HG02840 (cell line): ENCODE data around the gene GOLM1.

Experiments used
- ATAC-seq: cut with Tn5 transposase; IDR thresholded peaks from one replicate; pipeline ENCODE4 v1.9.1; 2021; ENCODE audit warnings: mild to moderate bottlenecking, moderate library complexity, moderate number of reproducible peaks; ENCODE audit not compliant: unreplicated experiment, low FRiP score

GOLM1 gene

DNA sequence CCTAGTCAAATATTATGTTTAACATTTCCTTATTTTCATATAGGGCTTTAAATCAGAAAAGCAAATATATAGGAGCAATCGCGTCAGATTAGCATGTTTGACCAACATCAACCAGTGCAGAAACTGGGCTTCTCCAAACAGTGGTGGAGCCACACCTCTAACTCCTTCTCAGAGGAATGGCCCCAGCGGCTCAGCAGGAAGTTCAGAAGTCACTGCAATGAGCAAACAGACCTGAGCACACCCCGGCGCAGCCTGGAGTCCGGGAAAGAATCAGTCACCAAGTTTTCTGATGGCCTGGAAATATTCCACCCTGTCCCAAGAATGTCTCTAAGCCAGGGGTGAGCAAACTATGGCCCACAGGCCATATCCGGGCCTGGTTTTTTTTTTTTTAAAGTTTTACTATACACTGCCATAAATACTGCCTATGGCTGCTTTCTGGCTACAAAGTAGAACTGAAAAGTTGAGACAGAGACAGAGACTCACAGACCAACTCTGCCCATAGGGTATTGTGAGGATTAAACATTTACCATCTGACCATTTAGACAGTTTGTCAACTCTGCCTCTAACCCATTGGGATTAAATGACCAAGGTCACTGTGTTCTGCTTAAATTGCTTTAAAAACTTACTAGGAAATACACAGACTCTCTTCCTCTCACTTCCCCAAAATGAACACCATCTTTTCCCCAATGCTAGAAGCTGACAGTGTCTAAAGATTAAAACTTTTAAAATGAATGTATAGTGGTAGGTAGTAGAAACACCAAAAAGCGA is 5.4 kb downstream of the GOLM1 start:
- no peak for ATAC-seq

DNA sequence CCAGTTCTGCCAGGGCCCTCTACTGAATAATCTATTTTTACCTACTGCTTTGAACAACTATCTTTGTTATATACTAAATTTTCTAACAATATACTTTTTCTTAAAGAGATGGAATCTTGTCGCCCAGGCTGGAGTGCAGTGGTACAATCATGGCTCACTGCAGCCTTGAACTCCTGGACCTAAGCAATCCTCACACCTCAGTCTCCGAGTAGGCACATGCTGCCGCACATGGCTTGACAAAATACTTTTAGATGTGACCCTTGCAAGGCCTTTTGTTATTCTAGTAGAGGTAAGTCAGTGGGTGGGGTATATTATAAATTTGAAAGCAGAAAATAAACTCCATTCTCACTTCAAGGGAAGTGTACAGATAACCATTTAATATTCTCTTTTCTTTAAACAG is 7.9 kb downstream of the GOLM1 start:
- ATAC-seq: no peak

DNA sequence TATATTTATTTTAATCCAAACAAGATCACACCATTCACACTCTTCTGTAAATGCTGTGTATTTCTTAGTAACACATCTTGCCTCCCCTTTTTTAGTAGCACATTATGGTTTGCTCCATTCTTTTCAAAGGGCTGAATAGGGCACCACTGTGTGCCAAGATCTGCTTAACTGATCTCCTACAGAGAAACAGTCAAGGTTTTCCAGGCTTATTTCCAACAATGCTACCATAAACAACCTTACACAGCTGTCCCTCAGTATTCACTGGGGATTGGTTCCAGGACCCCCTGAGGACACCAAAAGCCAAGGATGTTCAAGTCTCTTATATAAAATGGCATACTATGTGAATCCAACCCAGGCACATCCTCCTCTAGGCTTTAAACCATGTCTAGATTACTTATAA is 16.5 kb downstream of the GOLM1 start:
- ATAC-seq: no peak

DNA sequence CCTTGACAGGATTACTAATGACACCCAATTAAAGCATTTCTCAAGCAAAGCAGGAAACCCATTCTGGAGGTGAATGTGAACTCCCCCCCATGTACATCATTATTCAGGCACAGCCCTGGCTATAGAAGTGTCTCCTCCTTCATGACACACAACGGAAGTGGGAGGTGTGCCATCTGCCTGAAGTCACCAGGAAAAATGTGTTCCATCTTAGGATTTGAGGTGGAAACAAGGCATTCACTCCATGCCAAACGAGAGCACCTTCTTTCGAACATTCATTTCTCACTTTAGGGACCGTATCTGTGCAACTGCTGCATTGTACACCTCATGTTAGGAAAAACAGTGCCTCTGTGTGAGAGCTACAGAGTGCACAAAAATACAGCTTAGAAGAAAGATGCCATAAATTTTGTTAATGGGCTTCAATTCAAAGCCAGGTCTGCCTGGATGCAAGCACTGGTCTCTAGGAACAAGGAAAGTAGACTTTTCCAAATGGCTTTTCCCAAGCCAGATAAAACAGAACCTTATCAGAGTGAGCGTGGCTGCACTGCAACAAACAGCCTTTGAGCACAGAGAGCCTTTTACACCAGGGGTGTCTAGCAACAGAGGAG is 19.4 kb downstream of the GOLM1 start:
- ATAC-seq: no peak

DNA sequence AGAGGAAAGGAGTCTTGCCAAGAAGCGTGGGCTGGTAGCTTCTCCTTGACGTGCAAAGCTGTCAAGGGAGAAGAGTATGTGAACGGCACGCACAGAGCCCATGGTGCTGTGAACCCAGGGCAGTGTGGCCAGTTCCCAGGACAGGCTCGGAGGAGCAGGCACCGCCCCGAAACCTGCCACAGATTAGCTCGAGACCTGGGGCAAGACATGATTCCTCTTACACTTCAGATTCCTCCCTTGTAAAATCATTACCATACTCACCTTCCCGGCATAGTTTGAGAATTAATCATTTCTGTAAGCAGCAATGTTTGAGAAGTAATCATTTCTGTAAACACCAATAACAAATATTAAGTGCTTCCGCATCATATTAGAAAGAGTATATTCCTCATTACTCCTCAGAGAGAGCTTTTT is 19.9 kb downstream of the GOLM1 start:
- no peak for ATAC-seq

DNA sequence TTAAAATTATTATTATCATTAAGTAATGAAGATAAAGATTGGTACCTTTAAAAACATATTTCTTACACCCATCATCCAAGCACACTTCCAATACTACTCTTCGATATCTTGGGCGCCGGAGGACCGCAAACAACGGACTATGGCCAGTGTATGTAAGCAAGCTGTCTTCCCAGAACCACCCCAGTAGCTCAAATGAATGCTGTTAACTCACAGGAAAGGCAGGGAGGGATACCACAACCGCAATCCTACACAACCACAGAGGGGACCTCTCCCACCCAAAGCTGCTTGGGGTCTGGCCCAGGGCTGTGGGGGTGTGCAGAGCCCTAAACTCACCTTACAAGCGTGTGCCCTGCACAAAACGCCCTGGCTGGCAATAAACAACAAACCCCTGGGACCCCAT is 20.6 kb downstream of the GOLM1 start:
- ATAC-seq: no peak

DNA sequence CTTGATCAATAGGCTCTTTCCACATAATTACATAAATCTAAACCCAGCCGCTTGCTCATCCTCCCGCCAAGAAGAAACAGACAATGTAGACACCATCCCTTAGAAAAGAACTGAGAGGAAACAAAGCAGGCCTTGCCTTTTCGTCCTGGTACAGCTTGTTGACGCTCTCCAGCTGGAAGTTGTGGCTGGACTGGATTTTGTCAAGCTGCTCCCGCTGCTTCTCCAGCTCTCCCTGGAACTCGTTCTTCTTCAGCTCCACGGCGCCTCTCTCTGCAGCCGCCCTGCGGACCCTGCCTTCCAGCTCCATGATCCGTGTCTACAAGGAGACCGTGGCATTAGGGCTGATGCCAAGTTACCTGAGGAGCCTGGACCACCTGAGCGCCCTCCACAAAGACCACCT is 22.1 kb downstream of the GOLM1 start:
- ATAC-seq: no peak

DNA sequence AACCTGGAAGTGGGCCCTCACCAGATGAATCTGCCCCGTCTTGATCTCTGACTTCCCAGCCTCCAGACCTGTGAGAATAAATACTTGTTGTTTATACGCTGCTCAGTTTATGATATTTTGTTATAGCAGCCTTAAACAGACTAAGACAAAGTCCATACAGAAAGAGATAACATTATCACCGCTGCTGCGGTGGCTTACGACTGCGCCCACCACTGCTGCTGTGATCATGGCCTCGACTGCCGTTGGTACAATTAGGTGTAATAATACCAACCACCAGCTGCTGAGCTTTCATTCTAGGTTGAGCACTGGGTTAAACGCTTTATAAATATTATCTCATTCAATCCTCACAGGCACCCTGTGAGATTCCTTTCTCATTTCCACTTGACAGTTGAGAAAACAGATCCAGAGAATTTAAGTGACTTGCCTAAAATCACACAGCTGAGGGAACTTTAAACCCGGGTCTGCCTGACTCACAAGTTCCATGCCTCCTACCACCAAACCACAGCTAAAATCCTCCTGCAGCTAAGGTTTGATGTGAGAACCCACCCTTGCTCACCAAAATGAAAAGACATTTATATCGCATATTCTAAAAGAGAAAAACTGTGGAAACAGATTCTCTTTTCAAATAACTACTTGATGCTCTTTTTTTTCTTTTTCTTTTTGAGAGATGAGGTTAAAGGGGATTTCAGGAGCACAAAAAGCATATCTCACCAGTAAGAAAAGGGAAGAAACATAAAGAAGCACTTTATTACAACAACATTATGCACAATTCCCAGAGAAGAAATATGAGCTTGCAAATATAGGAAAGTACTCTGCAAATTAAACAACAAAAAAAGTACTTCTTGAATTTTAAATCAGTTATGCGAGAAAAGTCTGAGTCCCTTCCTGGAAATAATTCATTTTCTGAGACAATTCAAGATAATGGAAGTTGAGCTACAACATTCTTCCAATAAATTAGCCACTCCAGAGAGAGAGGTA is 23.9 kb downstream of the GOLM1 start:
- ATAC-seq: no peak

DNA sequence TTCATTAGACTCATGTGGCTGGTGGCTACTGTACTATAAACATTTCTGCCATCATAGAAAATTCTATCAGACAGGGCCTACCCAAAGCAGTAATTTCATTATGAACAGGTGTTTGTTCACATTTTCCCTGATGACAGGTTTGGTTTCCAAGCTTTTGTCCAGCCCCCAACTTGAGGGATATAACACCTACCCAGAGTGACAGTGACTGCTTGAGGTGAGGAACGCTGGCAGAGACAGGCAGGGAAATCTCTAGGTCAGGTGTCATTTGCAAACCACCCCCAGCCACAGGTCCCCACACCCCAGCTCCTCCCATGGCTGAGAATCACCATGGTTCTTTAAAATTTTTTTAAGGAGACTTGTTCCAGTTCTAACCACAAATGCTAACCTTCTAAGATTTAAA is 25.5 kb downstream of the GOLM1 start:
- no peak for ATAC-seq

DNA sequence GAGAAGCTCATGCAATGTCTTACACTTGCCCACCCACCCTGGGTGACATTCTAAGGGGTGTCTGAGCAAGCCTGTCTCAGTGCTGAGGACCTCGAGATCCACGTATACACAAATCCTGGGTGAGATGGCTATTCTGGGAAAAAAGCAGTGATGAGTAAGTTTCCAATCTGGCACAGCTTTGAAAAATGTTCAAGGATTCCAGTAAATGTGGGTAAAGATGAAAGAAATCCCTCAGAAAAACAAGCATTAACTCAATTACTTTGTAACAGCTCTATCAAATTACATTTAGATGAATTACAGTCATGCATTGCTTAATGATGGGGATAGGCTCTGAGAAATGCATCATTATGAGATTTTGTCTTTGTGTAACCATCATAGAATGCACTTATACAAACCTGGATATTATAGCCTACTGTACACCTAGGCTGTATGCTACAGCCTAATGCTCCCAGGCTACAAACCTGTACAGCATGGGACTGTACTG is 26.9 kb downstream of the GOLM1 start:
- ATAC-seq: no peak

DNA sequence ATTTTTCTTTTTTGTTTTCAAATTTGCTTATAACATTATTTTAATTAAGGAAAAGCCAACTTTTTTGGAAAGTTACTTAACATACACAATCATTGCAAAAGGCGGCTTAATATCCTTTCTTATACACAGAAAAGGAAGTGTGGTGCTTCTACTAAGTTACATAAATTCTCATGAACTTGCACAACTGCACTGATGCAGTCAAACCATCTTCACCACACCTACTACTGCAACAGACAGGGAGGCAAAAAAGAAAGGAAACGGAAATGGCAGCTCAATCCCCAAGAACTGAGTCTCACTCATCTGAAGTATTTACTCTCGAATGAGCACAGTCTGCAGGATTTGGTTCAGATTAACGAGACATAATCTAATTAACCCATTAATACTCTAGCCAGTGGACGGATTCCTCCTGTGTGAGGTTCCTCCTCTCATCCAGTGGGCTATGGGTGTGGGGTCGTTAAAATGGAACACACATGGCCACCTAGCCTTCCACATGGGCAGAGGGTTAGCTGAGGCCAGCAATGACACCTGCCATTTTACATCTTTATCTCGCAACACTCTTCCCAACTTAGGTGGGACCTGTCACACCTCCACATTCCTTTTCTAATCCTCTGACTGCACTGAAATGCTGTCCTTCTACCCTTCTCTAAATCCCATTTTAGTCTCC is 30.0 kb downstream of the GOLM1 start:
- no peak for ATAC-seq

DNA sequence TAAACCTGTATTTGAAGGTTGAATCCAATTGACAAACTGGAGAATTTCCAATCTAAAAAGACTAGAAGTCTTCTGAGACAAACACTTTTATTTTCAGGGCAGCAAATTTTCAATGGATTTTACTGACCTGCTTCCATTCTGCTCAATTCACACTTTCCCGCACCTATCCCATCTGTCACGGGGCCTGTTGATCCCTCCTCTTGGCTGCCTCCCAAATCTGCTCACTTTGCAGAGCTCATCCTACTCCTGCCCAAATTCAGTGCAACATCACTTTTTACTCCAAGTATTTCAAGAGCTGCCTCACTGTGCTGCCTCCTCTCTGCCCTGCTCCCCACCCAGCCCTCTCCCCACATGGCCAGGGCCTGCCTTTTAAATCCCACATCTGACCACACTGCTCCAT is 35.1 kb downstream of the GOLM1 start:
- ATAC-seq: no peak

DNA sequence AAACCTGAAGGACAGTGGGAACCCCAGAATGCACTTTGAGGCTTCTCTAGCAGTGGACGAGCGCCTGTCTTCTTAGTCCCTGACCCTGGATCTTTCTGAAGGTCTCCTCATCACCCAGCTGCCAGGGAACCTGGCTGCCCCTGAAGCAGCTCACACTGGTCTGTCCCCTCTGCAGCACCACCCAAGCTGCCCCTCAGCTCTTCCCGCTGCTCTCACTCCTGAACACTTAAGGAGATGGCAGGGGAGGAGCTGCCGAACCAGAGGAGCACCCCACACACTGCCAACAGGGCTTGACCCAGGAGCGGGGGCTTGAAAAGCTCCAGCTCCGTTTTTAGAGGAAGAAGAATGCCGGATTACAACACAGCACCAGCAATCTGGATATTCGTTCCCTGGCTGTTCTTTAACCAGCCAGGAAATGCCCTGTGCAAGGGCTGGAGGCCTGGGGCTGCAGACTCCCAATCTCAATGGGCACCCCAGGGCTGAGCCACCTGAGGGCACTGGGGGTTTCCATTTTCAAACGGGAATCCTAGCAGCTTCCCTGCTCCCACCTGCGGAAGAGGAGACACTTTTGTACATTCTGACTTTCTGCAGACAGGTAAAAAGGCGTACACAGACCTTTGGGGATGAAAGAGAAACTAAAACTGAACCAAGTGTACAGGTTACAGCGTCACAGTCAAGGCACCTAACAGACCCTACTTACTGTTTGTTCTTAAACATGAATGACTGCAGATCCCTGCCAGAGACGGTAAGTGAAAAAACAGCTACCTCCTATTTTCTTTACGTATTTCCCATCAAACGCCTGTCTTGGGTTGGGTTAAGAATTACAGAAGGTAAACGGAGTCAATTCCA is 36.3 kb downstream of the GOLM1 start:
- no peak for ATAC-seq

DNA sequence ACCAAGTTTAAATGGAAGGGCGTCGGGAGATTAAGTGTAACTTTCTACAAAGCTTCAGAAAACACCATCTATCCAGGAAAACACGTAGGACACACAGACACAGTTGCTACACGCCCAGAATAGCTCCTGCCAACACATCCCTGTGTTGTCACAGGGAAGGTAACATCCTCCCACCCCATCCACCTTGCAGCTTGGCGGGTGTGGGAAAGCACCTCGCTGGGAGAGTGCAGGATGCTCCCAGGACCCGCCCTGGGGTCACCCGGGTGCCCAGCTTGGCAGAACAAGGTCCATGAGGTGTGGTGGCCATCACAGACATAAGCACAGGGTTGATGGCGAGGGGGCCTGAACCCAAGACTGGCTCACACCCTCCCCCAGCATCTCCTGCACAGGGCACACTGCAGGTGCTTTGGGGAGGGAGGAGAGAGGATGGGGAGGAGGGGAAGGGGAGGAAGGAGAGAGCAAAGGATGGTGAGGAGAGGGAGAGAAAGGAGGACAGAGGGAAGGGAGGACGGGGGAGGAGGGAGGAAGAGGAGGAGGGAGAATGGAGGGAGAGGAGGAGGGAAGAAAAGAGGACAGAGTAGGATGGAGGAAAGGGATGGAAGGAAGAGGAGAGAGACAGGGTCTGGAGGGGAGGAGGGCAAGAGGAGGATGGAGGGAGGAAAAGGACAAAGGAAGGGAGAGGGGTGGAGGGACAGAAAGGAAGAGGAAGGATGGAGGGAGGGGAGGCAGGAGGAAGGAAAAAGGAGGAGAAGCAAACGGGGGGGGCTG is 37.2 kb downstream of the GOLM1 start:
- no peak for ATAC-seq

DNA sequence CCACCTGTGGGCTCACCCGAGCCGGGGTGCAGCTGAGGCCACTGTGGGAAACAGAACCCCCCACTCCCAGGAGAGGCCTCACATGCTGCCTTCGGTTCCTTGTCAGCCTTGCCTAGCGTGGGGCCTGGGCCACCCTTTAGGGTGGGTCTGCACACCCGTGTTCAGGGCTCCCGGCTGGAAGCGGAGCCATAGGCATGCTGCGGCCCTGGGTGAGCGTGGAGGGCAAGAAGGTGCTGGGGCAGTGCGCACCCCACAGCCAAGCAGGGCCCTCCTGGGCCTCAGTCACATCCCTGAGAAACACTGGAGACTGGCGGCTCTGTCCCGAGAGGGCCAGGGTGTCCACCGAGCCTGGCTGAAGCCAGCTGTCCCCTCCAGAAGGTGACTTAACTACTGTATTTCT is 41.9 kb downstream of the GOLM1 start:
- ATAC-seq: no peak

DNA sequence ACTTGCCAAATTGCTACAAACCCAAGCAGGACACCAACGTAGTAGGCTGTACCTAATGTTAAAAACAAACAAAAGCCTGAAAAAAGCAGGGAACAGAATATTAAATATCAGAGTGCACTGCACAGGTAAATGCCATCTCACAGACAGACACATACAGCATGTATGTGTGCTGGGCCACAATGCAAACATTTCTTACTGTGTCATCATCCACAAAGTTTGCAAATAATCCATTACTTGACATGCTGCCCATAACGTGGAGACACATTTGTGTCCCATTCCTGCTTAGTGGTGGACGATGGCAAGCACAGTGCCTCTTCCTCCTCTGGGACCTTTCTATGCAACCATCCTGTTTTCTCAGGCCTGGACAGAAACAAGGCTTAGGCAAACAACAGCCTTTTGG is 44.7 kb downstream of the GOLM1 start:
- no peak for ATAC-seq

DNA sequence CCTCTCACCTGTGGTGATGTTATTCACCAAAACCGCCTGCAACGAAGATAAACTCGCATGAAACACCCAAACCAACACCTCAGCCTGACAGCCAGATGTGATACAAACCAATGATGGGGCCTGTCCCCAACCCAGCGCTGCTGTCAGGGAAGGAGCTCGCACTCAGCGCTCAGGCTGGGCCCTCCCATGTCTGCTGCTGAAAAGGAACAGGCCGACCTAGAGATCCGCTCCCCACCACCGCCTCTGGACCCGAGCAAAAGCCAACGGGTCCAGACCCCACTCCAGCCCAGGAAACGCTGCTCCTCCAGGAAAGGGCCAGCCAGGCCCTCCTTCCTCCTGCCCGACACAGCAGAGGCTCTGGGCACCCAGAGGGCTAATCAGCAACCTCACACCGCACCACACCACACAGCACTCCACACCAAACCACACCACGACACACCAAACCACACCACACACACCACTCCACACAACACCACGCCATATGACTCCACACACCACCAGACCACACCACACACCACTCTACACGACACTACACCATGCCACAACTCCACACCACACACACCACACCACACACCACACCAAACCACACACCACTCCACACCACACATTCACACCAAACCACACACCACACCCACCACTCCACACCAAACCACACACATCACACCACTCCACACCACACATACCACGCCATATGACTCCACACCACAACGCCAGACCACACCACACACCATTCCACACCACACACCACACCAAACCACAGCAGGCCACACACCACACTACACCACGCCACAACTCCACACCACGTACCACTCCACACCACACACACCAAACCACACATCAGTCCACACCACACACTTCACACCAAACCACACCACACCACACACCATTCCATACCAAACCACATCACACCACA is 46.5 kb downstream of the GOLM1 start:
- no peak for ATAC-seq
